DOHH2 (cell line): ENCODE measurements around the gene BHLHA9.
"Not testable (repeated sequence)": the region's sequence is repeated elsewhere in the genome, so short reads cannot be mapped to it uniquely, and the experiment has no call there.

Experiments
- CTCF ChIP-seq: fragments of 200-600 bp; sonication (generic); IDR thresholded peaks from one replicate; pipeline ENCODE4 v1.5.1; 2014; ENCODE audit warnings: antibody characterized with exemption, mild to moderate bottlenecking, low read depth, low read length; ENCODE audit not compliant: poor library complexity, severe bottlenecking
- EZH2phosphoT487 ChIP-seq: fragments of 200-600 bp; sonication (generic); IDR thresholded peaks from 2 replicates; pipeline ENCODE4 v1.6.1; 2017; ENCODE audit warnings: borderline replicate concordance, mild to moderate bottlenecking, antibody characterized with exemption, low read length, moderate library complexity, mixed read lengths

- TF ChIP-seq CTCF, EZH2phosphoT487: not testable (repeated sequence)
These were observed 37.6 kb downstream of the BHLHA9 start for GRCh38 chr17:1307829-1308228.
